Ishikawa (cell line): Measurements from ENCODE around the gene NMT2.

Experiments
- CEBPB ChIP-seq: IDR thresholded peaks from 2 replicates; pipeline ENCODE4 v1.6.1; 2012
- CREB1 ChIP-seq: IDR thresholded peaks from 2 replicates; pipeline ENCODE4 v1.6.1; 2012; ENCODE audit warnings: low read depth
- EGR1 ChIP-seq: IDR thresholded peaks from 2 replicates; pipeline ENCODE4 v1.6.1; 2012
- EP300 ChIP-seq: IDR thresholded peaks from 2 replicates; pipeline ENCODE4 v1.6.1; 2012; ENCODE audit warnings: borderline replicate concordance
- FOXM1 ChIP-seq: IDR thresholded peaks from 2 replicates; pipeline ENCODE4 v1.6.1; 2012; ENCODE audit warnings: low read depth, borderline replicate concordance
- MAX ChIP-seq: IDR thresholded peaks from 2 replicates; pipeline ENCODE4 v1.6.1; 2012
- NFIC ChIP-seq: IDR thresholded peaks from 2 replicates; pipeline ENCODE4 v1.6.1; 2012
- RAD21 ChIP-seq: IDR thresholded peaks from 2 replicates; pipeline ENCODE4 v1.6.1; 2012; ENCODE audit warnings: low read depth
- REST ChIP-seq: IDR thresholded peaks from 2 replicates; pipeline ENCODE4 v1.6.1; 2012; ENCODE audit warnings: low read depth, mild to moderate bottlenecking
- TAF1 ChIP-seq: IDR thresholded peaks from 2 replicates; pipeline ENCODE4 v1.6.1; 2012; ENCODE audit warnings: low read depth, mild to moderate bottlenecking
- TCF12 ChIP-seq: IDR thresholded peaks from 2 replicates; pipeline ENCODE4 v1.6.1; 2012; ENCODE audit warnings: low read depth
- TEAD4 ChIP-seq: IDR thresholded peaks from 2 replicates; pipeline ENCODE4 v1.6.1; 2012
- USF1 ChIP-seq: IDR thresholded peaks from 2 replicates; pipeline ENCODE4 v1.6.1; 2012
- YY1 ChIP-seq: IDR thresholded peaks from 2 replicates; pipeline ENCODE4 v1.6.1; 2012; ENCODE audit warnings: low read depth
- ZBTB7A ChIP-seq: IDR thresholded peaks from 2 replicates; pipeline ENCODE4 v1.6.1; 2012; ENCODE audit warnings: low read depth

NMT2 gene

GRCh38 chr10:15147594-15148392 is 20.7 kb downstream of the NMT2 start:
- TF ChIP-seq EGR1 (no peak), REST (no peak), RAD21 (no peak), TCF12 (no peak), USF1 (no peak), FOXM1 (no peak), ZBTB7A (no peak), TAF1 (no peak), EP300 (no peak), CEBPB (no peak), MAX (no peak), YY1 (no peak), TEAD4 (no peak)

GRCh38 chr10:15146366-15146765 is 22.1 kb downstream of the NMT2 start:
- no peak for TF ChIP-seq USF1
- no peak for TF ChIP-seq TAF1
- TF ChIP-seq MAX = no peak
- TF ChIP-seq NFIC = no peak
- no peak for TF ChIP-seq EGR1
- TF ChIP-seq CEBPB = no peak
- TF ChIP-seq FOXM1 = no peak
- TF ChIP-seq RAD21 = no peak
- no peak for TF ChIP-seq CREB1
- TF ChIP-seq REST = no peak
- TF ChIP-seq EP300 = no peak
- no peak for TF ChIP-seq TEAD4
- TF ChIP-seq ZBTB7A = no peak
- TF ChIP-seq YY1 = no peak
- no peak for TF ChIP-seq TCF12

- TF ChIP-seq ZBTB7A (no peak), RAD21 (no peak), YY1 (no peak), TCF12 (no peak)
These were observed 23.7 kb downstream of the NMT2 start for GRCh38 chr10:15144788-15145187.

- TF ChIP-seq EGR1 = no peak
- TF ChIP-seq NFIC = no peak
- no peak for TF ChIP-seq REST
- no peak for TF ChIP-seq CREB1
- TF ChIP-seq FOXM1 = no peak
These were observed 27.1 kb downstream of the NMT2 start for GRCh38 chr10:15141136-15142054.
